D721Med (cell line): ENCODE results near the gene ADAM19.
A peak's percentile ranks its signal among the peaks of the same experiment; 100 is the strongest.

Experiments used
- DNase-seq: peaks from one replicate; pipeline ENCODE4 v3.0.0; 2011; ENCODE audit warnings: low spot score; ENCODE audit not compliant: insufficient read length
- FAIRE-seq: peaks from 2 replicates; lab custom pipeline; 2011; peaks lifted over from hg19 to GRCh38; lab: Jason Lieb, UNC
- TF ChIP-seq, protein P1 (sequence below): IDR thresholded peaks from 2 replicates; pipeline ENCODE4 v1.5.1; 2012; ENCODE audit warnings: mild to moderate bottlenecking, control low read depth; ENCODE audit not compliant: insufficient read depth; ENCODE audit errors: missing control alignments

Gene ADAM19

DNA sequence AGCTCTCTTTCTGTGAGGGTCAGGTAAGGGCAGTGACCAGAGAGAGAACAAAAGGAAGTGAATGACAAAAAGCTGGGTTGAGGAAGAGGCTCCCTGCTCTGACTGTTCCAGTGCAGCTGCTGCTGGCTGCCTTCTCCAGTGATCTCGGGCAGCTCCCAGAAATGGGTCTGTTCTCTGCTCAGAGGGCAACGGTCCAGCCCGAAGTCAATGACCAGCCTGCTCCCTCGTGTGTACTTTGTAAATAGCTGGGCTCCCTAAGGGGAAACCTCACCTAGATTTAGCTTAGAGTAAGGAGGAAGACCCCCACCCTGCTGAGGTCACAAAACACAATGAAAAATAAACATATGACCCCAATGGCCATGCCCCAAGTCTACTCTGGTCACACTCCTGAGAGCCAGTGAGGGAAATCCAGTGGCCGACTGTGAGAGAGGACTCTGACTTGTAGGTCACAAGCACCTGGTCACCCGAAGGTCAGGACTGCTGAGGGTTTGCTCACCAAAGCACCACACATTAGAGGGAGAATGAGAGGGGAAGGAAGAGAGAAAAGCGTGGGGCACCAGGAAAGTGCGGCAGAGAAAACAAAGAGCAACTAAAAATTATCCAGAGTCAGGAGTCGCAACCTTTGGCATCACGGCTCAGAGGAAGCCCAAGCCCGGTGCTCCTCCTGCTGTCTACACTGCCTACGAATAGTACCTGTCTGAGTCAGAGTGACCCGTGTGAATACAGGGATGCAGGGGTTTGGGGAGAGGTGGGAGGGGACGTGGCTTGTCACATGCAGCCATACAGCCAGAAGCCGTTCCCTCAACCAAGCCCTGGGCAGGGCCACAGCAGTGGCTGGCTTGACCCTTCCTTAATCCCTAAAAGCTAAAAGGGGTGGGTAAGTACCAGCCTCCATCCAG is 95.7 kb downstream of the ADAM19 start:
- DNase-seq (no peak), FAIRE-seq (no peak)
- TF ChIP-seq, protein P1, sequence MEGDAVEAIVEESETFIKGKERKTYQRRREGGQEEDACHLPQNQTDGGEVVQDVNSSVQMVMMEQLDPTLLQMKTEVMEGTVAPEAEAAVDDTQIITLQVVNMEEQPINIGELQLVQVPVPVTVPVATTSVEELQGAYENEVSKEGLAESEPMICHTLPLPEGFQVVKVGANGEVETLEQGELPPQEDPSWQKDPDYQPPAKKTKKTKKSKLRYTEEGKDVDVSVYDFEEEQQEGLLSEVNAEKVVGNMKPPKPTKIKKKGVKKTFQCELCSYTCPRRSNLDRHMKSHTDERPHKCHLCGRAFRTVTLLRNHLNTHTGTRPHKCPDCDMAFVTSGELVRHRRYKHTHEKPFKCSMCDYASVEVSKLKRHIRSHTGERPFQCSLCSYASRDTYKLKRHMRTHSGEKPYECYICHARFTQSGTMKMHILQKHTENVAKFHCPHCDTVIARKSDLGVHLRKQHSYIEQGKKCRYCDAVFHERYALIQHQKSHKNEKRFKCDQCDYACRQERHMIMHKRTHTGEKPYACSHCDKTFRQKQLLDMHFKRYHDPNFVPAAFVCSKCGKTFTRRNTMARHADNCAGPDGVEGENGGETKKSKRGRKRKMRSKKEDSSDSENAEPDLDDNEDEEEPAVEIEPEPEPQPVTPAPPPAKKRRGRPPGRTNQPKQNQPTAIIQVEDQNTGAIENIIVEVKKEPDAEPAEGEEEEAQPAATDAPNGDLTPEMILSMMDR = no peak

DNA sequence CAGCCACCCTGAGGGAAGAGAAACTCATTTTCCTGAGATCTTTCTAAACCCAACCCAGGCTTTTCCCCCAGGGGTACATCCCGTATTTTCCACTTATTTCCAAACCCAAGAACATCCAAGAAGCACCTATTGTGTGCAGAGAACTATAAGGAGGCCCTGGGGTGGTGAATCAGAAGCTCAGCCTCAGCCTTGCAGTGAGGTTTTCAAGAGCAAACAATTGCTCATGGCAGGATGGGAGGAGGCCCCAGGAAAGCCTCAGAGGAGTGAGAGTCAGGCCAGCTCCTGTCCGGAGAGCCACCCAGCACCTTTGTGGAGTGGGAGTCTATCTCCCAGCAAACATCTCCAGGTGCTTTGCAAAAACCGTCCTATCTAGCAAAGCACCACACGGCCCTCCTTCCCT is 96.4 kb downstream of the ADAM19 start:
- TF ChIP-seq, protein P1 = no peak
- no peak for FAIRE-seq
- DNase-seq = no peak

DNA sequence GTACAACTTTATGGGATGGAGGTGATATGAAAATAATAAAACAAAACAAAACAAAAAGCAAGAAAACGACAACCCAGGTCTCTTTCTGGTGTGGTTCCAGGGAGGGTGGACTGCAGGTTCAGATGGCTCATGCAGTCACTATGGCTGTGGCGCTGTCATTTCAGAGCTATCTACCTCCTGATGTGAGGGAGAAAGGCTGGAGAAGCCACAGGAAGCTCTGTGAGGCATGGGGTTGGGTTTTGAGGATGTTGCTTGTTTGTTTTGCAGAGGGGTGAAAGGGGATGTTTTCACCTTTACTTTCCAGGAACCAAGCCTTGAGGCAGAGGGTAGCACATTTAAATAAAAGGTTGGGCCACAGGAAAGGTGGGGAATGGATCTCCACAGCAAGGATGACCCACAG is 96.8 kb downstream of the ADAM19 start:
- FAIRE-seq (no peak), DNase-seq (no peak)
- TF ChIP-seq, protein P1 = no peak

DNA sequence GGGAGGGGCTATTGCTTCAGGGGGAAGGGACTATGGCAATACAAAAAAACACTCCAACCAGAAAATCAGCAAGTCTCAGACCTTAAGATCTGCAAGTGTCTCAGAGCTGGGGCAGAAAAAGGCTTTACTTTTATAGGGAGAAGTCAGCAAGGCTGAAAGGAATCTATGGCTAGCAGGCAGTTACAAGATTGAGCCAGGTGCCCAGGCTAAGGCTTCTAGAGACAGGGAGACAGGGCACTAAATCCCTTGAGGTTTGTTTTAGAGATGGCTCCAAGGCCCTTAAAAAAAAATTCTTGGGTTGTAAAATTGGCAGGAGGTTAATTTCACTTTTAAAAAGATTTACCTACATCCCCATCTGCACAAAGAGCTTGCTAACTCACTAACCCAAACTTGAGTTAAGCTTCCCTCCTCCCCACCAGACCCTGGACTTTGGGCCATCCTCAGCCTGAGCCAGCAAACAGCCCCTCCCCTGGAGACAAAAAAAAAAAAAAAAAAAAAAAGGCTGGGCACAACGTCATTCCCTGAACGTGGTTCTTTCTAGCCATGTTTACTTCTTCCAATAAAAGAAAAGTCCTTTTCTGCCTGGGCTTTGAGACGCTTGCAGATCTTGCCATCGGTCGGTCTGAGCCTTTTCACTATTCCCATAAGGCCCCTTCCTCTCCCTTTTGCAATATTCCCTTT is 97.6 kb downstream of the ADAM19 start:
- TF ChIP-seq, protein P1 = no peak
- FAIRE-seq (no peak), DNase-seq (no peak)

DNA sequence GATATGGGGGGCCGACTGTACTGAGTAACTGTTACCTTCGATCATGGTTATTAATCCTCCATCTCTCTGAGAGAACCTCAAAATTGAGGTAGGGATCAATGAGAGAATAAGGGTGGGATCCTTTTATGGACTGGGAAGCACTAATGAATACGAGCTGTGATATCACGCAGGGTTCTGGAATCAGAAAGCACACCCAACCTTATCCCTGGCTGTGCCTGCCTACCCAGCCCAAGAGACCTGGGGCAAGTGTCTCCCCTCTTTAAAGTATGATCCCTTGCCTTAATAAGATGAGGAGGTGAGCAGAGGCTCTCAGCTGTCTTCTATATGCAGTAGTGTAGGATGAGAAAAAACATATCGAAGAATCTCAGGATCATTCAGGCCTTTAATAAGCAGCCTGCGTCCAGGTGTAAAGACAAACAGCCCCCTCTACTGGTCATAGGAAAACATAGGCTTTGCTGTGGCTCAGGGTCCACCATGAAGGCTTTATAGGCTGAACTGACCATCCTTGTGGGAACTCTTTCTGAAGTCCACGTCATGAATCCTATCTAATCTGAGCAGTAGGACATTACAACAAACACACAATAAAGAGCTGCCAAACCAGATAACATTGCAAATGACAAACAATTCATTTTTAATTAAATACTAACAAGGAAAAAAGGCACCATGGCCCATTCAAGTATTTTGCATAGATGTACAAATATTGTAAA is 98.7 kb downstream of the ADAM19 start:
- FAIRE-seq (peak; percentile 69), DNase-seq (peak; percentile 44)
- TF ChIP-seq, protein P1 = peak; percentile 89

DNA sequence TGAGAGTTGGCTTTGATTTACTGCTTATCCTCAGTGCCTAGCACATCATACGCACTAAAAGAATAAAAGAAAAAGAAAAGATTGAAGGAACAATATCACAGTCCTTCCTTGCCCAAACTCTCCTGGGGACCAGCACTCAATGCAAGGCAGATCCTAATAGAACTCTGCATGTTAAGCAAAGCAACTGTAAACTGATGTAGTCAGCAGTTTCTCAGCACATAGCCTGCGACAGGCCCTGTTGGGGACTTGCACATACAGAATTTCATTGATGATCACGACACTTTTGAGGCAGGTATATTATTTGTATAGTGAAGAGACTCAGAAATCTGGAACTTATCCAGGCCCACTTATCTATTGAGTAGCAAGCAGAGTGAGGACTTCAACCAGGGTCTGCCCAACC is 100.1 kb downstream of the ADAM19 start:
- TF ChIP-seq, protein P1 = no peak
- FAIRE-seq = no peak
- no peak for DNase-seq
